NCI-H524 (cell line): Measurements from ENCODE around the gene LRRC10.
A peak's percentile ranks its signal among the peaks of the same experiment; 100 is the strongest.
"Not testable (repeated sequence)": the region's sequence is repeated elsewhere in the genome, so short reads cannot be mapped to it uniquely, and the experiment has no call there.

ENCODE experiments used
- DNase-seq, 2 experiments: peaks; one replicate each; lab custom pipeline; 2025; lab: John Stamatoyannopoulos, UW

LRRC10 gene

DNA sequence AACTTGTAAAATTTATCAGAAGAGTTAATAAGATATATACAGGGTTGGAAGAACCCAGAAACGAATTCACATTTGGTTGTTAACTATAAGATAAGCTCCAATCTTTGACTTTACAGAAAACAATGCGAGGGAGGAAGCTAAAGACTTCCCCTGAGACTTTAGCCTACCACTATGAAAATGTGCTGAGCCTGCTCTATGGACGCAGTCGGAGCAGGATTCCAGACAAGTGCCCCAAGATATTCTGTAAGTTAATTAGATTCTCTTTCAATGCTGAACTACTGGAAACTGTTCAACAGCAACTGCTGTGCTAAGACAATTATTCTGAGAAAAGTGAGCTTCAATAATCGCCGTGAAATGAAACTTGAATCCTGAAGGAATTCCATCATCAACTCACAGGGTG, 8.3 kb upstream of the LRRC10 start:
- DNase-seq = no peak

DNA sequence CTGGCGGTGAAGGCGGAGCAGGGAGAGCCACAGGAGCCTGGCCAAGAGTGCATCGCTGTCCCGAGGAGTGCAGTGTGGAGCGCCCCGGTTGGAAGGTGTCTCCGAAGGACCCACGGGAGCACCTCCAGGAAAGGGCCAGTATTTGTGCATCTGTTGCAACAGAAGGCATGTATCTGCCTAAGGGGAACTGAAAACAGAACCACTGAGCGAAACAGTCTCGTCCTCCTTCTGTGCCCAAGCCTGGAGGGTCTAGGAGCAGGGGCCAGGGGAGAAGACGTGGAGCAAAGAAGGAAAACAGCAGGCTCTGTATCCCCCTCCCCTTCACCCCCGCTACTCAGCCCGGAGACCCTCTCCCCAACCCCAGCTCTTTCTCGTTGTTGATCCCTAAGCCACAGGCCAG, 5.3 kb upstream of the LRRC10 start:
- peak in 1 of 2 experiments; percentile 30 for DNase-seq

DNA sequence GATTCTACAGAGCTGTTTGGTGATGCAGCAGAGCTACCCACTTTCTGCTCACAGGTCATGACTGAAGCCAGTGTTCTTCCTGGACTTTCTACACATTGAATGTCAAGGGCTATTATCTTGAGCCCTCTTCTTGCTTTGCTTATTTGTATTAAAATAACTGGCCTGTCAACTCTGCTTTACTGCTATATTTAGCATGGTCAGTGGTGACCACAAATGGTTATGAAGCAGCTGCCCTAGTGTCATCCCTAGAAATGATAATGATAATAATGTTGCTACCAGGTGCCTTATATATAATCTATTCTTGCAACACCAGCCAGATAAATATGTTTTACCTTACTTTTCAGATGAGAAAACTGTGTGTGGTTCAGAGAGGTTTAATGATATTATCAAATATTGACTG, 2.6 kb upstream of the LRRC10 start:
- DNase-seq = no peak

DNA sequence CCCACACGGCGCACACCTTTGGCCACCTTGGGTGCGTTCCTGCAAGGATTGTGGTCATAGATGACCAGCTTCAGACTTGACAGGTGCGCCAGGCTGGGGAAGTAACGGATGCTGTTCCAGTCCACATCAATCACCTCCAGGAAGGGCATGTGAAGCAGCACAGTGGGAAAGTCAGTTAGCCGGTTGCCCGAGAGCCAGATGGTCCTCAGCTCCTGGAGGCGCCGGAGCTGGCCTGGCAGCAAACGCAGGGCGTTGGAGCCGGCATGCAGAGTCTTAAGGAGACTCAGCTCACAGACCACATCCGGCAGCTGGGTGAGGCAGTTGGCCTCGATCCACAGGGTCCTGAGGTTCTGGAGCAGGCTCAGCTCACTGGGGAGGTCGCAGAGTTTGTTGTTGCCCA, 581 bp downstream of the LRRC10 start:
- DNase-seq = peak in 1 of 2 experiments; percentile 6

DNA sequence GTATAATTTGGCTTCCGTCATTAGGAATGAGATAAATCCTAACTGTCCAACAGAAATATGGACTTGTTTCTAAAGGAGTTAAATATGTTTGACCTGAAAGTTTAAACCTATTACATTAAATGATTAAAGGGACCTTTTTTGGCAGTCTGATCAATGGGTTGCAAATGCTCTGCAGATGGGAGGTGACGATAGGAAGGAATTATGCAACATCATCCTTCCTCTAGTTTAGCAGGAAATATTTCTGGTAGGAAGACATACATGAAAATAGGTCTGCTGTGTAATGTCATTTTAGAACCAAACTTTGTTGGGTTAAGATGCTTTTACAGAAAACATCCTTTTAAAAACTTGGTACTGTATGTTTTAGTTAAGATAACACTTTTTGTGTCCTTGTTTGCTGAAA, 2.6 kb downstream of the LRRC10 start:
- no peak for DNase-seq

DNA sequence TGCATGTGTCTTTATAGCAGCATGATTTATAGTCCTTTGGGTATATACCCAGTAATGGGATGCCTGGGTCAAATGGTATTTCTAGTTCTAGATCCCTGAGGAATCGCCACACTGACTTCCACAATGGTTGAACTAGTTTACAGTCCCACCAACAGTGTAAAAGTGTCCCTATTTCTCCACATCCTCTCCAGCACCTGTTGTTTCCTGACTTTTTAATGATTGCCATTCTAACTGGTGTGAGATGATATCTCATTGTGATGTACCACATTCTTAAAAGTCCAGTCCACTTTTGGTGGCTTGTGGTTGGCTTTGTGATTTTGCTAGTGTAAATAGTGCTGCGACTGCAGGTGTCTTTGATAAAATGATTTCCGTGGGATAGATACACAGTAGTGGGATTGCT, 6.4 kb downstream of the LRRC10 start:
- not testable (repeated sequence) for DNase-seq

DNA sequence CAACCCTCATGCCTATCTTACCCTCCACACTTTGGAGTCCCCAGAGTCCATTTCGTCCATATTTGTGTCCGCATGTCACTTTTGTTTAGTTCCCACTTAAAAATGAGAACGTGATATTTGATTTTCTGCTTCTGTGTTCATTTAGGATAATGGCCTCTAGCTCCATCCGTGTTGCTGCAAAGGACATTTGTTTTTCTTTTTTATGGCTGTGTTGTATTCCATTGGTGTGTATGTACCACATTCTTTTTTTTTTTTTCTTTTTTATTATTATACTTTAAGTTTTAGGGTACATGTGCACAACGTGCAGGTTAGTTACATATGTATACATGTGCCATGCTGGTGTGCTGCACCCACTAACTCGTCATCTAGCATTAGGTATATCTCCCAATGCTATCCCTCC, 7.2 kb downstream of the LRRC10 start:
- DNase-seq = not testable (repeated sequence)

DNA sequence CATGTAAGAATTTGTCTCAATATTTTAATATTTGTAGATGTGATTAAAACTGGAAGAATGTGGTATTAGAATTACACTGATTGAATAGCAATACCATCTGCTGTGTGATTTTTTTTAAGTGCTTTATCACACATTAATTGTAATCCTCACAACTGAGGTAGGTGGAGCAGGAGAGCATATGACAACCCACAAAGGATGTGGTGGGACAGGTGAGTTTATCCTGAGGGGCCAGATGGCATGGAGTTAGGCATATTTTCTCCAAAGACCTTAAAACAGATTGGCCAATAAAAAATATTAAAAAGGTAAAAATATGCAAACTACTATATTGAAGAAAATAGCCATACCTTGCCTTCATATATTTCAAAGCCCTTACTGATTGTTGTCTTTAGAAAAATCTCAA, 7.8 kb downstream of the LRRC10 start:
- peak; percentile 23 to 74 for DNase-seq

DNA sequence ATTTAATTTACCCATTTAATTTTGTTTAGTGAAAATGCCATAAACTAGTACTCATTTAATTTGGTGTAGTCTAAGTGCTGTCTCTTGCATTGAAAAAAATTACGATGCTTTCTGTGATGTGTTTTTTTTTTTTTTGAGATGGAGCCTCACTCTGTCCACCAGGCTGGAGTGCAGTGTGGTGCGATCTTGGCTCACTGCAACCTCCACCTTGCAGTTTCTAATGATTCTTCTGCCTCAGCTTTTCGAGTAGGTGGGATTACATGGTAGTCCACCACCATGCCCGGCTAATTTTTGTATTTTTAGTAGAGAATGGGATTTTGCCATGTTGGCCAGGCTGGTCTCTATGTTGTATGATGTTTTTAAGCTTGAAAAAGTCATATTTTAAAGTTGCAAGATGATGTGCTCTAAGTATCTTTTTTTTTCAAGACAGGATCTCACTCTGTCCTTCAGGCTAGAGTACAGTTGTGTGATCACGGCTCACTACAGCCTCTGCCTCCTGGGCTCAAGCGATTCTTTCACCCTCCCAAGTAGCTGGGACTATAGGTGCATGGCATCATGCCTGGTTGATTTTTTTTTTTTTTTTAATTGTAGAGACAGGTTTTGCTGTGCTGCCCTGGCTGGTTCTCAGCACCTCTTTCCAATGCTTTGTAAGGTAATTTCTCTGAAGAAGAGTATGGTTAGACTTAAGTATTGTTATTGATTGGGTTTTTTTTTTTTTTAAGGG, 8.6 kb downstream of the LRRC10 start:
- DNase-seq = no peak

DNA sequence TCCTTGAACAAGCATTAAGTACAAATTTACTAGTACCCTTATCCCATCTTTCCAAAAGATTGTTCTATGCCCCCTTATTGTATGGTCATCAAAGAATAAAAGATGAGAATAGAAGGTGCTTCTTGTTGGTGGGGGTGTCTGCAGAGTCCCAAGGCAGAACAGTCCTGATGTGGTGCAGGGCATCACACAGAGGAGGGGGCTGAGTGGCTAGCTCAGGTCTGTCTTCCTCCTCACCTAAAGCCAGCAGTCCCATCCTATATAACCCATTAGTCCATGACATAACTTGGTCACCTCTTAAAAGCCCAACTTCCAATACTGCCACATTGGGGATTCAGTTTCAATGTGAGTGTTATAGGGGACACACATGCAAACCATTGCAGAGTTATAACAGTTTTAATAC, 9.9 kb downstream of the LRRC10 start:
- DNase-seq = no peak

DNA sequence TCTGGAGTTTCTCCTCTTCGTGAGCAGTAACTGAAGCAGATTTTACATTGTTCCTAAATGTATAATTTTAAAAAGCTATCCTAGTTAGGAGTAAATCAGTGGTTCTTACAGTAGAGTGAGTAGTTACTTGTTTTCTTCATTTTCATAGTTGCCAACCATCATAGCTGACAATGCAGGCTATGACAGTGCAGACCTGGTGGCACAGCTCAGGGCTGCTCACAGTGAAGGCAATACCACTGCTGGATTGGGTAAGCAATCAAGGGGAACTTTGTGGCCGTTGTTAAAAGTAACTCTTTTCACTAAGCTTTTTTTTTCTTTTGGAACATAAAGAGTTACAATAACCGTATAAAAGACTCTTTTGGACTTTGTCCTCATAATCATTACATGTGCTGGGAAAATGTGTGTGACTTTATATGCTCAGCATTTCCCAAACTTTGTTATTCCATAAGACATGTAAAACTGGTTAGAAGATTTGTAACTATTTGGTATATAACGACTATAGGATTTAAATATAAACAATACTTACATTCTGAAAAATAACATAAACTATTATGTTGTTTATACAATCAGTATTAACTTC, 12.4 kb downstream of the LRRC10 start:
- no peak for DNase-seq

DNA sequence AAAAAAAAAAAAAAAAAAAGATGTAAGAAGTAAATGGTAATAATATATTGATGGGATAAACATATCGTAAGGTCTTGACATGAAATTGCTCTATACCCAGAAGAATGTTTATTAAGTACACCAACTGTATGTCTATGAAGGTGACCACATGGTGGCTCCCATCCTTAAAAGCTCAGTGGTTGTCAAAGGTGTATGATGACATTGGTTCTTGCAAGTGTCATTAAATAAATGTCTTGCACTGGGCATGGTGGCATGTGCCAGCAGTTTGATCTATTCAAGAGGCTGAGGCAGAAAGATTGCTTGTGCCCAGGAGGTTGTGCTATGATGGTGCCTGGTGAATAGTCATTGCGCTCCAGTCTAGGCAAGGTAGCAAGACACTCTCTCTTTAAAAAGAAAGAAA, 15.0 kb downstream of the LRRC10 start:
- DNase-seq = no peak

DNA sequence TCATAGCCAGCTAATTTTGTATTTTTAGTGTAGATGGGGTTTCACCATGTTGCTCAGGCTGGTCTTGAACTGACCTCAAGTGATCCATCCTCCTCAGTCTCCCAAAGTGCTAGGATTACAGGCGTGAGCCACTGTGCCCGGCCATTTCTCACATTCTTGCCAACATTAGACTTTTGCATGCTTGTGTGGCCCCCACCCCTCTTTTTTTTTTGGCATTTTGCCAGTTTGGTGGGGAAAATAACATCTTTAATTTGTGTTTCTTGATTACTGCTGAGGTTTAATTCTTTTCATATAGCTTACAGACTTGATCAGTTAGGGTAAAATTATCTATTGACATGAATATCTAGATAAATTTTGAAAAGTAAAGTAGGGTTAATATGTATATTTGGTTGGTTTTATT, 21.6 kb downstream of the LRRC10 start:
- DNase-seq = no peak

DNA sequence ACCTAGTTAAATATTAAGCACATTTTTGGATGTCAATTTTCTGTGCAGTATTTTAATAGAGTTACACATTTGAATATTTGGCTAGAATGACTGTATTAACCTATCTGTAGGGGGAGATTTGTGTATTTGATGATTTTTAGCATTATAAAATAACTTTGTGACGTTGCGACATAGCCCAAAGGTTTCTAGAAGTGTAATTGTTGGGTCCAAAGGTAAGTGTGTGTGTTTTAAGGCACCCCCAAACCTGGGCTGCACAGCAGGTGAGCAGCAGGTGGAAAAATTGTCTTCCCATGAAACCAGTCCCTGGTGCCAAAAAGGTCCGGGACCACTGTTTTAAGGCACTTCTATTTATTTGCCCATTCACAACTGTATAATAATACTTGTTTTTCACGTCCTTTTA, 22.2 kb downstream of the LRRC10 start:
- DNase-seq = no peak

DNA sequence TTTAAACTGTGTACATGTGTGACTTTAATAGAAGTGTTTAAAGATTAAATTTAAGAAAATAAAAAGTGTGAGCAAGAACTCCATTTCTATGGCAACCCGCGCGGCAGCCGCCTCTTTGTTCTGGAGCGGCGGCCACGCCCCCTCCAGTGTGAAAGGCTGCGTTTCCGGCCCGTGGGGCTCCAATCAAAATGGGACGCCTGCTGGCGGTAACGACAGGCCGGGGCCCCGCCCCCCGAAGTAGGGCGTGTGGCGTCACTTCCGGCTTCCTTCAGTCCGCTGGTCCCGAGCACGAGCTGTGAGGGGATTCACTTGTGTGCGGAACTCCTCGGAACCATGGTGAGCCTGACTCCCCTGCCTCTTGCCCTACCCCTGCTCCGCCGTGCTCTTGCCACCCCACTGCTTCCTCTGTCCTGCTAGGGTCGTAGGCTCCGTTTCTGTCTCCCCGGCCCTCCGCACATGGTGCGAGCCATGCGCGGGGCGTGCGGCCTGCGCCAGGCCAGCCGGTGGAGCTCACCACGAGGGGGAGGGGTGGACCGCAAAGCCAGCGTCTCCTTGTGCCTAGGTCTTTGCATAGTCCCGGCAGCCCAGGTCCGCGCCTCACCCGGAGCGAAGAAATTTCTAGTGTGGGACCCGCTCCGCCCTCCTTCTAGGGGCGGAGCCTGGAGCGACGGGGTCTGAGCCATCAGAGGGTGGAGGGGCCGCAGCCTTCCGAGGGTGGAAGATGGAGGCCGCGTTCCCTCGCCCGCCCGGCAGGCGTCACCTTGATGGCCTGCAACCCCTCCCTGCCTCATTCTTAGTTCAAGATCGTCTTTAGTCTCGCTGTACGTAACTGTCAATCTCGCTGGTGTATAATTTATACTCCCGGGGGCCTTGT, 25.3 kb downstream of the LRRC10 start, which contains the start of gene CCT2:
CCT2 (plus strand) TSS at position 271 of the 874 bp plus-strand sequence; CDS start at position 334, 63 bp downstream.
- DNase-seq = peak; percentile 59 to 95

DNA sequence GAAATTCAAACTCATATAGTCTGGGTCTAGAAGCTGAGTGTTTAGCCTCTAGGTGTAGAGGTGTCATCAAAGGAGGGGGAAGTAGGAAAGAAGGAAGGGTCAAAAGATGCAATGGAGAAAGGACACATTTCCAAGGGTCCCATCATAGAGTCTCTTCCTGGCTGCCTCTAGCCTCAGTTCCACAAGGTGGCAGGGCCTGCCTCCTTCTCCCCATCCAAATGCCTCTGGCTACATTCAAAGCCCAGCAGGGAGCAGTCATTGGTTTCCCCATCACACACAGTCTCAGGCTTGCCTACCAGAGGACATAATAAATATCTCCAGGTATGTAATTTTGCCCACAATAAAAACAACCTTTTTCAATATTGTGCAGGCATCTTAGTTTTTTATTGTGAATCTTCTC, 27.5 kb downstream of the LRRC10 start:
- peak in 1 of 2 experiments; percentile 39 for DNase-seq

DNA sequence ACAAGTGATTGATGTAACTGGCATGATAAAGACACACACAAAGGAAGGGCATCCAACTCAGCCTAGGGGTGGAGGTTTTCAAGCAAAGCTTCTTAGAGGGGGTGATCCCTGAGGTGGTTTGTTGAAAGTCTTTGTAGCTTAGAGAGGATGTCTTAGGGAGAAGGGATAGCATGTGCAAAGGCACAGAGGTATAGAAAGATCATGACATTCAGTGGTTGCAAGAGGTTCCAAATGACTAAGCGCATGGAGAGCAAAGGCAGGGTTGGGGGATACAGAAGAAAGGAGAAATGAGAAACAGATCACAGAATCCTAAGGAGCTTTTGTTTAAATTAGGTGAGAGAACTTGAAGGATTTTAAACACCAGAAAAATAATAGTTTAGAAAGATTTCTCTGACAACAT, 30.6 kb downstream of the LRRC10 start:
- no peak for DNase-seq

DNA sequence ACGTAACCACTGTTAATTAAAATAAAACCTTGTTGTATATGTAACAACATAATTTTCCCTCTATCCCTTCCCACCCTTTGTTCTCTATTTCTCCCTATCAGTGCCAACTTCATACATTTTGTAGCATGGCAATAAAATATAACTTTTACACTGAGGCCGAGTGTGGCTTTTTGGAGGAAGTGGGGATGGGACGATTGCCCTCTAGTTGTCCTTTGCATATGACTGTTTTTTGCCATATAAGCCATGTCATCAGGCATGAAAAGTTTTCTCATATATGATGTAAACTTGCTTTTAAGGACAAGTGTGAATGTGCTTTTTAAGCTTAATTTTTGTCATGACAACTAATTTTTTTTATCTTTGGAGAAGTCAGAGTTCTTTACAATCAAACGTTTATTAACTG, 31.7 kb downstream of the LRRC10 start:
- no peak for DNase-seq

DNA sequence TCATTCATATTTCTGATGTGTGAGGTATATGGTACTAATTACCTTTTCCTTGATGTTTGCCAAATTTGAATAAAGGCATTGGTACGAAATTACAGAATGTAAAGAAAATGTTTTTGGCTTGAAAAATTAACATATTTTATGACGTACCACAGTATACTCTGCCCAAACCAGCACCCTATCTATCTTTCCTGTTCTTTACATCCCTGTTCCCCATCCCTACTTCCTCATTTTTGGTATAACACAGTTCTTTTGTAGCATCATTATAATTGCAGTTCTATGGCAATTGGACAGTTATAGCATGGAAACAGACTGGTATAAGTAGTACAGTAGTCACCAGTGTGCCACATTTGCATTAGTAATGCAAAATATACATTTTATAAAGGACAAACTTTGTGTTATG, 32.4 kb downstream of the LRRC10 start:
- DNase-seq = no peak

DNA sequence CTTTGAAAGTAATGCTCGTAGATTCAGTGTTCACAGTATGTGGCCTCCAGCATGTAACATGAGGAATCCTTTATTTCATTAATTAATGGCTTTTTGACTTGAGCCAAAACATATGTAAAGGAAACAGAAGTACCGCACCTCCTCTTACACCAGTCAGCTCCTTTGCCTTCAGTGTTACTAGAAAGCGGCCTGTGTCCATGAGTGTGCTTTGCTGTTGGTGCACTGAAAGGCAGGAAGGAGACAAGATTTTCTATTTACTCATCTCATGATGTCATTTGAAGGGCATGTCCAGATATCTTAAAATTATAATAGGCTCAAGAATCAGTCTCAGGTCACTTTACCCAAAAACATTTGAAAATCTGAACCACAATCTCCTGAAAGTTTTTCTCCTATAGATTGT, 35.4 kb downstream of the LRRC10 start:
- DNase-seq = no peak

DNA sequence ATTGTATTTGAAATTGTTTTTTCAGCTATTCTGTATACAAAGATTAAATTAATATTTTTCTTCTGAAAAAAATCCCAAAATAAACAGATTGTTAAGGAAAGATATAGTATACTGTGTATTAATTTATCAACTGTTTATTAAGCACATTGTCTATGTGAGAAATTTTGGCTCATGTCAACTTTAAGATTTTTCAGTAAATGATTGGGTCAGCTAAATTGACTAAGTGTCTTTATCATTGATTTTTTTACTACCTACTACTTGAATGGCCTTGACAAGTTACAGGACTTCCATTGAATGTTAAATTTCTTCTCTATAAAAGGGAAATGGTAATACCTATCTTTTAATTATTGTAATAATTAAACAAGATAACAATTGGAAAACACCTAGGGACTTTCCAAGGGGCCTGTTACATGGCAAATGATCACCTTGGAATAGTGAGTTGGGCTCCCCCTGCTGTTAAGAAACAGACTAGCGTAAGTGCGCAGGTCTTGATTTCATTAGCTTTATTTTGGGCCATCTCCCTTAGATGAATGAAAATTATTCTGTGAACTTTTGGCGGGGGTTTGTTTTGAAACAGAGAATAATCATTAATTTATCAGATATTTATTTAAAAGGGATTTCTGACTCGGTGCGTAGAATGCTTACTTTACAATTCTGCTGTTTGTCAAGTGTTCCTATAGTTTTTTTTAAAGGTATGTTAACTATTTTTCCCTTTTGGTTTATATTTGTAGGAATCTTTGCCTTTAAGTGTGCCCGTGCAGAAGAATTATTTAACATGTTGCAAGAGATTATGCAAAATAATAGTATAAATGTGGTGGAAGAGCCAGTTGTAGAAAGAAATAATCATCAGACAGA, 39.9 kb downstream of the LRRC10 start:
- DNase-seq = peak; percentile 45 to 64

DNA sequence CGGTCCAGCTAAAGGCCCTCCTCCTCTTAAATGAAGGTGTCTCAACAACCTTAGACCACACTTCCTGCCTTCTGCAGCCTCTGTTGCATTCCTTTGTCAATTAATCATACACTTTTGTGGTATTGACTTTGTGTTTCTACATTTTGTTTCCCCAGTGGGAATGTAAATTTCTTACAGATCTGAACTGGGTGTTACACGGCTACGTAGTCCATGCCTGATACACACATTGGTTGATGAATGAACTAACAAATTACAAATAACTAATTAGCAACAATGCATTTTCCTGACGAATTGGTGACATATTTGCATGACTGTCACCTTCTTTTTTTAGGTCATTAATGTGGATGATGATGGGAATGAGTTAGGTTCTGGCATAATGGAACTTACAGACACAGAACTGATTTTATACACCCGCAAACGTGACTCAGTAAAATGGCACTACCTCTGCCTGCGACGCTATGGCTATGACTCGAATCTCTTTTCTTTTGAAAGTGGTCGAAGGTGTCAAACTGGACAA, 40.6 kb downstream of the LRRC10 start:
- no peak for DNase-seq
